Small intestine (tissue), 7 donors: ENCODE results near the gene CRELD2. TPM values are rescaled to one million over a fixed set of nuclear protein-coding genes. Genes with fewer than 3 reads are reported as not detected.

Experiments
- DNase-seq, 2 donors: peaks; one replicate each; pipeline versions ENCODE4 v3.0.0 to v3.0.0-alpha.2; 2013
- FAIRE-seq: peaks from 2 replicates; lab custom pipeline; 2012; peaks lifted over from hg19 to GRCh38; lab: Jason Lieb, UNC
- H3K27ac ChIP-seq, 3 donors: one replicate each; pipeline ENCODE4 v1.5.1; 2013; ENCODE audit warnings: low read length in 2 of 3, mild to moderate bottlenecking in 2 of 3, control low read depth in 1 of 3, inconsistent platforms in 1 of 3, low read depth in 1 of 3, moderate library complexity in 1 of 3
- H3K27me3 ChIP-seq, 3 donors: one replicate each; pipeline ENCODE4 v1.6.1; 2013; ENCODE audit warnings: low read length in 3 of 3, inconsistent platforms in 1 of 3; ENCODE audit not compliant: control insufficient read depth in 3 of 3, insufficient read depth in 3 of 3
- H3K36me3 ChIP-seq, 3 donors: one replicate each; pipeline ENCODE4 v1.6.1; 2013; ENCODE audit warnings: low read length in 3 of 3, inconsistent platforms in 1 of 3, low read depth in 1 of 3, mild to moderate bottlenecking in 1 of 3, moderate library complexity in 1 of 3; ENCODE audit not compliant: control insufficient read depth in 3 of 3, insufficient read depth in 2 of 3
- H3K4me1 ChIP-seq, 3 donors: one replicate each; pipeline ENCODE4 v1.6.1; 2013; ENCODE audit warnings: low read length in 2 of 3, inconsistent platforms in 1 of 3, low read depth in 1 of 3, mild to moderate bottlenecking in 1 of 3, moderate library complexity in 1 of 3; ENCODE audit not compliant: control insufficient read depth in 3 of 3, insufficient read depth in 2 of 3
- H3K4me3 ChIP-seq, 3 donors: one replicate each; pipeline ENCODE4 v1.5.1; 2013; ENCODE audit warnings: low read length in 3 of 3, control low read depth in 1 of 3, inconsistent platforms in 1 of 3, low read depth in 1 of 3, mild to moderate bottlenecking in 1 of 3, moderate library complexity in 1 of 3
- H3K9me3 ChIP-seq, 2 donors: one replicate each; pipeline ENCODE4 v1.6.1; 2013; ENCODE audit warnings: low read depth in 1 of 2, low read length in 1 of 2; ENCODE audit not compliant: control insufficient read depth in 2 of 2, insufficient read depth in 1 of 2
- WGBS, 3 donors: extraction: QIAGEN DNeasy Blood & Tissue Kit; methylation state at CpG; one replicate each; pipeline ENCODE4 v1.1.7; 2013; 5-methylcytosine and 5-hydroxymethylcytosine counted together
- polyA plus RNA-seq, 4 donors: library from polyadenylated mRNA; stranded (reverse) in 3 of 4; unstranded in 1 of 4; fragments of 200-250 nt in 3 of 4; fragments of 120-200 nt in 1 of 4; gene quantifications; one replicate each; pipeline versions ENCODE4 v1.2.1 to v1.2.3, GENCODE V29; 2013
- donor health status: healthy with polysubstance abuse.
- donor health status: control.
- donor health status: control.
- donor health status: Bipolar disorder and iron deficiency.
- donor health status: healthy.

CRELD2 gene
- polyA plus RNA-seq, 4 donors = 11.9 to 107 (median 21.8) TPM

DNA sequence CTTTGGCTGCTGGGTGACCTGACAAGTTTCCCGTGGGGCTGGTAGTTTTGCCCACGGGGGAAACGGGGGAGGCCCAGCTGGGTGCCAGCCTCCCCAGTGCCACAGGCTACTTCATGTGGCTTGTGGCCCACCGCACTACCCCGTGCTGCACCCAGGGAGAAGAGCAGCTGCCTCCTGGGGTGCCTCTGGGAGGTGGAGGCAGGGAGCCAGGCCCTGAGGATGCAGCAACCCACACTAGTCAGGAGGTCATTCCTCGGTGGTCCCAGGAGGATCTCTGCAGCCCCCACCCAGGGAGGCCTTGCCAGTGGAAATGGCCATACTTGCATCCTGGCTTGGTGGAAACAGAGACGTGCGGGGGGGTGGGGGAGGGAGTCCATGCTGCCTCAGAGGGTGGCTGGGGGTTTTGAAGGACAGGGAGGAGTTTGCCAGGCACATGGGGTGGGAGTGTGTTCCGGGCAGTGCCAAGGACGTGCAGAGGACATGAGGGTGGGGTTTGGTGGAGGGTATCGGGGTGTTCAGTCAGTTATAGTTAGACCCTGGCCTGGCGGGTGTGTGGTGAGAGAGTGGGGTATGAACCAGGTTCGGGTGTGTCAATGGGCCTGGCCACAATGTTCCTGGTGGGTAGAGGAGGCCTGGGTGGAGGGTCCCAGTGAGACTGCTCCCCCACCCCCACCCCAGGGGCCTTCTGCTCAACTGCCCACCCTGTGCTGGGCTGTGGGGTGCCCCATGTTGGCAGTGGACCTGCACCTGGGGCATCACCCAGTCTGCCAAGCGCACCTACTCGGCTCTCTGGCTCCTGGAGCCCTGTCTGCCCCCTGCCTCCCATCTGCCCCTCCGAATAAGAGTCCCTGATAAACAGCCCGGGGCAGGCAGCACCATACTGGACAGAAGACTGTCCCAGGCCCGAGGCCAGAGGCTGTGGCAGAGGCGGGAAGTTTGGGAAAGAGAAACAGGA lies 46.0 kb downstream of the CRELD2 start:
- no peaks in the 10 kb centered on the region for H3K27me3 ChIP-seq
- H3K4me3 ChIP-seq = peak overlapping the region in 1 of 3 donors; percentile 74
- FAIRE-seq (no peak), DNase-seq (no peak)
- H3K27ac ChIP-seq = peak overlapping the region in 1 of 3 donors; percentile 36
- H3K36me3 ChIP-seq = peaks cover 14 to 55% (median 15%) of the 10 kb centered on the region in 3 donors
- no peaks in the 10 kb centered on the region for H3K9me3 ChIP-seq
- peaks cover 3 to 44% (median 8%) of the 10 kb centered on the region in 3 donors for H3K4me1 ChIP-seq
- 63 to 69% (median 65%) methylated on average over 15 to 19 of the region's 19 CpGs for WGBS, 3 donors

DNA sequence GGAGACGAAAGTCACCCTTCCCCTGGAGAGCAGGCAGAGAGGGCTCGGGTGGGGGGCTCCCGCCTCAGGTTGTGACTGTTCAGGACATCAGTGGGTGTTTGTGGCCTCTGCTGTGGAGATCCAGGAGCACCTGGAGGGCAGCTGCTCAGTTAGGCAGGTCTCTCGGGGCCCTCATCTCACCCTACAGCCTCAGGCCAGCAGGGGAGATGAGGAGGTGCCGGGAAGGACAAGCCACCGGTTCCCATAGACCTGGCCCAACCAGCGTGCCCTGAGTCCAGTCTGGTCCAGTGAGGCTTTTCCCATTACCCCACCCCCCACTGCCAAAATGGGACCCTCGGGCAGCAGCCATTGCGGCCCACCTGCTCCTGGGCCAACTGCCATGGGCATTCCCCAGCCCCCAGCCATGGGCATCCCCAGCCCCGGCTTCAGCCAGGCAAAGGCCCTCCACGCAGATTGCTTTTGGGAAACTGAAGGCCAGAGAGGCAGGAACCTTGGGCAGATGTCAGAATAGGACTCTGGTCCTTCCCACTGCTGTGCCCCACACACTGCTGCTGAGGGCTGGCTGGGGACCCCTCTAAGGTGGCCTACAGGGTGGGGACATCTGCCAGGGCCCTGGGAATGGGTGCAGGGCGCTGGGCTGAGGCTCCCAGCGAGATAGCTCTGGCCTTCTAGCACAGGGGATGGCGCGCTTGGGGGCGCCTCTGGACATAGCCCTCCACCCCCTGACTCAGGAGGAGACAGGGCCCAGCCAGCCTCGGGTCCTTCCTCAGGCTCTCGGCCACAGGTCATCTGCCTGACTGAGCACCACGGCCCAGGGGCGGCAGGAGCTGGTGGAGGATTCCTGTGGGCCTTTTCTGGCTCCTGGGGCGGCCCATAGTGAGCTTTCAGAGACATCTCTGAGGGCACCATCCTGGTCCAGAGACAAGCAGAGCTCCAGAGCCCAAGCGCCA lies 46.9 kb downstream of the CRELD2 start:
- Histone ChIP-seq H3K9me3 (no peaks in the 10 kb centered on the region), H3K4me1 (peaks cover 3 to 47% (median 8%) of the 10 kb centered on the region in 3 donors), H3K36me3 (peaks cover 14 to 58% (median 15%) of the 10 kb centered on the region in 3 donors), H3K4me3 (no peak overlapping the region), H3K27ac (peak overlapping the region; percentile 16 to 27 (median 18)), H3K27me3 (no peaks in the 10 kb centered on the region)
- no peak for FAIRE-seq
- 80 to 81% (median 81%) methylated on average over 20 to 22 of the region's 22 CpGs for WGBS, 3 donors
- DNase-seq = no peak

DNA sequence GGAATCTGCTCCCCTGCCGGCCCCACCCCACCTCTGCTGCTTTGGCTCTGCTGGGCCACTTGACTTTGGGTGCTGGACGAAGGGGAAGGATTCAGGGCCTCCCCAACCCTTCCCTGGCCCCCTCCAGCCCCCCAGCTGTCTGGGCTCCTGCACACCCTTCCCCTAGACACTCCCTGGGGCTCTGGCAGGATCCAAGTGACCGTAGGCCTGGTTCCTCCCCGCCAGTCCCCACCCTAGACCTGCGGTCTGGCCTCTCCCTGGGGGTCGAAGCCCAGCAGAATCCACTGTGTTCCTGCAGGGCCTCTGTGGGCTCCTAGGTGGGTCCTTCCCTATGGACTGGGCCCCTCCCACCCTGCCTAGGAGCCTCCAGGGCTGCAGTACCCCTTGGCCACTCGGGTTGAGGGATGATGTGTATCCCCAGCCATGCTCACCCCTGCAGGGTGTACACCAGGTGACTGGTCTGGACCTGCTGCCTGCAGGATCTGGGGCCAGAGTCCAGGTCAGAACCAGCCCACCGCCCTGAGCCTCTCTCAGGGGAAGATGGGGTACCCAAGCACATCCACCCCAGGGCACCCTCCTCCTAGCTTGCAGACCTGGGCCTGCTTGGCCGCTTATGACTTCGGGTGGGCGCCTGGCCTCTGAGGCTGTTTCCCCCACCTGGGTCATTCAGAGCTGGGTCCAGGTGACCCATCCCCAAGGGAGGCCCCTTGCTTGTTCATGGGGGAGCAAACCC lies 47.8 kb downstream of the CRELD2 start:
- Histone ChIP-seq H3K9me3 (no peaks in the 10 kb centered on the region), H3K27me3 (no peaks in the 10 kb centered on the region), H3K4me3 (no peak overlapping the region), H3K36me3 (peaks cover 14 to 58% (median 15%) of the 10 kb centered on the region in 3 donors), H3K27ac (peak overlapping the region; percentile 22 to 87 (median 72)), H3K4me1 (peaks cover 3 to 50% (median 8%) of the 10 kb centered on the region in 3 donors)
- FAIRE-seq (no peak), DNase-seq (peak in 1 of 2 donors; percentile 37)
- 64 to 73% (median 67%) methylated on average over 10 to 11 of the region's 11 CpGs for WGBS, 3 donors

DNA sequence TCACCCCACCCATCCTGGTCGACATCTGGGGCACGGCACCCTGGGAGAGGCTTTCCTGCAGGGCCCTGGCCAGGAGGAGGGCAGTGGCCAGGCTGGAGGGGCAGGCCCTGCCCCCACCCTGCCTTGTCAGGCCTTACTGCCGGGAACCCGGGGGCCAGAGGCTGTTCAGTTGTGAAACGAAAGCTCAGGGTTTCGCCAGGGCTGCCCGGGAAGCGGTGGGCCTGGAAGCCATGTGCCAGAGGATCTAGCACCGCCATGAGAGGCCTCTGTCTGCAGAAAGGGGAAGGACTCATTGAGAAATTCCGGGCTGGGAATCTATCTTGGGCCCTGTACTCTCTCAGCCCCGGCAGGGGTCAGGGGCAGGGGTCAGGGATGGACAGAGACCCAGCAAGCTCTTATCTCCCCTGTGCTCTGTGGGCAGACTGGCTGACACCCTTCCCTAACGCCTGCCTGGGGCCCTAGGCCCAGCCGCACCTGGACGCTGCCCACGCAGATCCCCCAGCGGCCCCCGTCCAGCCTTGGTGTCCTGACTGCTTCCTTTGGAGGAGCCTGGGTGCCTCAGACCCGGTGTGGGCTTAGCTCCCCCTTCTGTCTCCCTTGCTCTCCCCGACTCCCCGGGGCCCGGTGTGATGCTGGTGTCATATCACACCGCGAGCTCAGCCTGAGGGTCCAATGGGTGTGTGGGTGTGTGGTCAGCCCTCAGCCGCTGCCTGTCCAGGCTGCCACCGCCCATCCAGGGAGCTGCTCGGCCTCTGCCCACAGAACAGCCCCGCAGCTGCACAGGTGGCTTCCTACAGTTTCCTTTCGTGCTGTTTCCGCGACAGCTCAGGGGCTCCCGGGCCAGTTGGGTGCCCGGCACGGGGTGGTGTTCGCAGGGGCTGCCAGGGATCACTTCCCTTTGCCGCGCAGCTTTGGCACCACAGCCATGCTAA lies 48.6 kb downstream of the CRELD2 start:
- H3K27ac ChIP-seq = peak overlapping the region; percentile 22 to 87 (median 72)
- 46 to 53% (median 52%) methylated on average over 33 to 36 of the region's 36 CpGs for WGBS, 3 donors
- no peak overlapping the region for H3K4me3 ChIP-seq
- H3K9me3 ChIP-seq = no peaks in the 10 kb centered on the region
- peaks cover 14 to 53% (median 15%) of the 10 kb centered on the region in 3 donors for H3K36me3 ChIP-seq
- peaks cover 0 to 6% (median 0%) of the 10 kb centered on the region in 3 donors for H3K27me3 ChIP-seq
- DNase-seq = peak in 1 of 2 donors; percentile 38
- H3K4me1 ChIP-seq = peaks cover 3 to 56% (median 8%) of the 10 kb centered on the region in 3 donors
- FAIRE-seq = no peak

DNA sequence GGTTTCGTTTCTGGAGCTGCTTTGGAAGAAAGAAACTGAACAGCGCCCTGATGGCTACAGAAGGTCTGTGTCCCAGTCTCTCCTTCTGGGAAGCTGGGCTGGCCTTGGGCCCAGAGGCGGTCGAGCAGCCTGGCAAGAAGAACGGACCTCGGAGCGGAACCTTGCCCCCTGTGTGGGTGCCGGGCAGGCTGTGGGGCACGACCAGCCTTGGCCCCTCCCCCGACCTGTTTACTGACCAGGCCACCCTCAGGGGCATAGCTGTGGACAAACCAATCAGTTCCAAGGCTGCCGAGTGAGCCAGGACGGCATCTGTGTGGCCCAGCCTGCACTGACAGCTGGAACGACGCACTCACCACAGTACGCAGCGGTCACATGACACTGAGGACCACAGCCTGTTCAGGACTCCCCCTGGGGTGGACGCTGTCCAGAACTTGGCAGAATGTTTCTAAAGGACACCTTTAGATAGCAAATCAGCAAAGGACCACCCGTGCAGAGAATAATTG lies 49.3 kb downstream of the CRELD2 start:
- H3K27me3 ChIP-seq = peaks cover 0 to 9% (median 0%) of the 10 kb centered on the region in 3 donors
- H3K27ac ChIP-seq = peak overlapping the region in 2 of 3 donors; percentile 72 to 87
- 44 to 56% (median 52%) methylated on average over 13 to 18 of the region's 18 CpGs for WGBS, 3 donors
- FAIRE-seq (no peak), DNase-seq (peak in 1 of 2 donors; percentile 25)
- peaks cover 14 to 47% (median 15%) of the 10 kb centered on the region in 3 donors for H3K36me3 ChIP-seq
- peaks cover 5 to 54% (median 8%) of the 10 kb centered on the region in 3 donors for H3K4me1 ChIP-seq
- no peaks in the 10 kb centered on the region for H3K9me3 ChIP-seq
- no peak overlapping the region for H3K4me3 ChIP-seq

DNA sequence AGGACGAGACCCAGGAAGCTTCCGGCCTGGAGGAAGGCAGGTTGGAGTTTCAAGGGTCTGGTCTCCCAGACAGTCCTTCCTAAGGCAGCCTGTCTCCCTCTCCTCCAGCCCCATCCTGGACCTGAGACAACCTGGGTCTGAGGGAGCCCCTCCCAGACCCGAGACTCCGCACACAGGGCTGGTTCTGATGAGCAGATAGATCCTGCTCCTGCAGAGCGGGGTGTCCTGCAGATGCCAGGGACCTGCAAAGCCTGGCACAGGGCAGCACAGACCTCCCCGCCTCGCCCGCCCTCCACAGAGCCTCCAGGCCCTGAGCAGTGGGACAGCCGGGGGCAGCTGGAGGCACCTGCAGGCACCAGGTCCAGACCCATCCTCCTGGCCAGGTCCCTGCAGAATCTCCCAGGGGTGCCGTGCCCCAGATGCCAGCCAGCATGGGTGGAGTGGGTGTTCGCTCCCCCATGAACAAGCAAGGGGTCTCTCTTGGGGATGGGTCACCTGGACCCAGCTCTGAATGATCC lies 49.9 kb downstream of the CRELD2 start:
- Histone ChIP-seq H3K4me3 (no peak overlapping the region), H3K4me1 (peaks cover 5 to 48% (median 8%) of the 10 kb centered on the region in 3 donors), H3K9me3 (no peaks in the 10 kb centered on the region), H3K36me3 (peaks cover 9 to 41% (median 10%) of the 10 kb centered on the region in 3 donors), H3K27me3 (peaks cover 0 to 9% (median 0%) of the 10 kb centered on the region in 3 donors), H3K27ac (peak overlapping the region in 2 of 3 donors; percentile 8 to 87)
- FAIRE-seq (no peak), DNase-seq (peak in 1 of 2 donors; percentile 10)
- WGBS, 3 donors = 76 to 89% (median 82%) methylated on average over 11 of the region's 11 CpGs
